NCI-H187 treated with DMSO at 0.1 percent for 48 hours (cell line): Measurements from ENCODE around the gene UNC79.

Experiments used
- DNase-seq: peaks from one replicate; lab custom pipeline; 2025; lab: John Stamatoyannopoulos, UW

The UNC79 gene

GRCh38 chr14:93749076-93749420 is 318.3 kb downstream of the UNC79 start:
- DNase-seq = no peak

- no peak for DNase-seq
Measured at GRCh38 chr14:93751946-93752655, 321.4 kb downstream of the UNC79 start.

- no peak for DNase-seq
Measured at GRCh38 chr14:93752980-93753561, 322.3 kb downstream of the UNC79 start.

- no peak for DNase-seq
Measured at GRCh38 chr14:93753647-93754046, 322.9 kb downstream of the UNC79 start.

- DNase-seq = no peak
Measured at GRCh38 chr14:93757206-93757605, 326.5 kb downstream of the UNC79 start.
